OCI-LY7 (cell line): ENCODE measurements around the gene PRKCA. TPM values are rescaled to one million over a fixed set of nuclear protein-coding genes. Genes with fewer than 3 reads are reported as not detected.

Source experiments
- BruUV-seq: library from RNA; stranded (reverse); fragments of 400-500 nt; replicated peaks from 2 replicates; lab custom pipeline; 2021; lab: Mats Ljungman, UMichigan
- CTCF ChIA-PET: fragments of 300-600 bp; sonication (Branson Sonifier 250); formaldehyde crosslinking; loops from one replicate; lab custom pipeline; 2022; ENCODE audit warnings: antibody characterized with exemption; ENCODE audit not compliant: unreplicated experiment; lab: Charles Lee
- POLR2A ChIA-PET: fragments of 300-600 bp; sonication (Branson Sonifier 250); formaldehyde crosslinking; loops from one replicate; lab custom pipeline; 2022; ENCODE audit warnings: antibody characterized with exemption; lab: Charles Lee
- DNase-seq: peaks from one replicate; pipeline ENCODE4 v3.0.0-alpha.2; 2015; ENCODE audit warnings: low spot score
- H2AFZ ChIP-seq: fragments of 200-600 bp; sonication (generic), shearing (Covaris generic); 2 replicates; pipeline ENCODE4 v1.6.1; 2014; ENCODE audit warnings: mild to moderate bottlenecking, antibody characterized with exemption, low read length, moderate library complexity
- H3K27ac ChIP-seq: fragments of 200-600 bp; sonication (generic); 2 replicates; pipeline ENCODE4 v1.5.1; 2014; ENCODE audit warnings: mixed run types, low read depth, mild to moderate bottlenecking, moderate library complexity, low read length, inconsistent platforms; ENCODE audit not compliant: poor library complexity, severe bottlenecking
- H3K36me3 ChIP-seq: fragments of 200-600 bp; sonication (generic); 2 replicates; pipeline ENCODE4 v1.6.1; 2014; ENCODE audit warnings: mild to moderate bottlenecking, antibody characterized with exemption, low read length, moderate library complexity, mixed read lengths; ENCODE audit not compliant: insufficient read depth
- H3K4me1 ChIP-seq: fragments of 200-600 bp; sonication (generic); 2 replicates; pipeline ENCODE4 v1.5.1; 2014; ENCODE audit warnings: mild to moderate bottlenecking, low read length; ENCODE audit not compliant: insufficient read depth, poor library complexity, severe bottlenecking
- H3K4me2 ChIP-seq: fragments of 200-600 bp; sonication (generic); 2 replicates; pipeline ENCODE4 v1.6.1; 2014; ENCODE audit warnings: mild to moderate bottlenecking, low read length
- H3K4me3 ChIP-seq: fragments of 200-600 bp; sonication (generic); 2 replicates; pipeline ENCODE4 v1.5.1; 2014; ENCODE audit warnings: mild to moderate bottlenecking, low read depth, low read length; ENCODE audit not compliant: poor library complexity, severe bottlenecking
- H3K79me2 ChIP-seq: fragments of 200-600 bp; sonication (generic); 2 replicates; pipeline ENCODE4 v1.6.1; 2016; ENCODE audit warnings: low read depth, mild to moderate bottlenecking, low read length, moderate library complexity, mixed read lengths; ENCODE audit not compliant: insufficient read depth
- H3K9me2 ChIP-seq: fragments of 200-600 bp; sonication (generic); 2 replicates; pipeline ENCODE4 v1.6.1; 2016; ENCODE audit warnings: mild to moderate bottlenecking, low read length, mixed read lengths; ENCODE audit not compliant: insufficient read depth
- H3K9me3 ChIP-seq: fragments of 200-600 bp; sonication (generic); 2 replicates; pipeline ENCODE4 v1.6.1; 2014; ENCODE audit warnings: mild to moderate bottlenecking, mixed run types, low read length, mixed read lengths
- H4K20me1 ChIP-seq: fragments of 200-600 bp; sonication (generic); 2 replicates; pipeline ENCODE4 v1.6.1; 2014; ENCODE audit warnings: mild to moderate bottlenecking, antibody characterized with exemption, low read length, moderate library complexity, mixed read lengths; ENCODE audit not compliant: insufficient read depth
- CTCF ChIP-seq: fragments of 200-600 bp; sonication (generic); conservative IDR thresholded peaks from 2 replicates; pipeline ENCODE4 v1.5.1; 2014; ENCODE audit warnings: mild to moderate bottlenecking, antibody characterized with exemption, low read length, moderate library complexity, mixed read lengths
- EZH2phosphoT487 ChIP-seq: fragments of 200-600 bp; sonication (generic); IDR thresholded peaks from 2 replicates; pipeline ENCODE4 v1.6.1; 2018; ENCODE audit warnings: low read depth, borderline replicate concordance, mild to moderate bottlenecking, mixed run types, antibody characterized with exemption, low read length, moderate library complexity, mixed read lengths
- intact Hi-C: fragments of 100-400 bp; cut with micrococcal nuclease; formaldehyde crosslinking; loops from one replicate; pipeline ENCODE4 v1.10.0; 2022; ENCODE audit not compliant: unreplicated experiment
- total RNA-seq, 2 experiments: library from RNA; depleted of rRNA in 1 of 2; stranded (reverse); fragments of >200 nt in 1 of 2; shearing (Covaris generic) in 1 of 2; gene quantifications; 2 replicates each; pipeline ENCODE4 v1.2.3, GENCODE V29; 2014 to 2022

PRKCA gene
- total RNA-seq, 2 experiments from 2014 or later = 6.6 to 32.1 TPM

- CTCF ChIA-PET = no interaction called here
- intact Hi-C loops = no loop called here
- POLR2A ChIA-PET = no interaction called here
Measured at GRCh38 chr17:66842959-66843358, 540.5 kb downstream of the PRKCA start.

GRCh38 chr17:66843627-66844026 is 541.2 kb downstream of the PRKCA start:
- Histone ChIP-seq H4K20me1 (no peaks in the 10 kb centered on the region), H3K4me3 (no peak overlapping the region), H3K4me1 (no peaks in the 10 kb centered on the region), H2AFZ (no peak overlapping the region), H3K79me2 (no peaks in the 10 kb centered on the region), H3K27ac (no peak overlapping the region), H3K9me2 (no peaks in the 10 kb centered on the region), H3K9me3 (no peaks in the 10 kb centered on the region), H3K36me3 (no peaks in the 10 kb centered on the region), H3K4me2 (no peak overlapping the region)
- POLR2A ChIA-PET = interaction anchor here (0.5 kb wide), 1 partner anchor 153 kb away, joined by 3 read pairs; no protein-coding TSS in a partner anchor
- no peak for DNase-seq
- TF ChIP-seq EZH2phosphoT487 (no peak), CTCF (no peak)
- BruUV-seq = no TSS peak
- intact Hi-C loops = no loop called here
- CTCF ChIA-PET = no interaction called here

More at GRCh38 chr17:66842959-66843358, 540.5 kb downstream of the PRKCA start:
- H3K36me3 ChIP-seq = no peaks in the 10 kb centered on the region
- no peak overlapping the region for H3K27ac ChIP-seq
- no peaks in the 10 kb centered on the region for H4K20me1 ChIP-seq
- no TSS peak for BruUV-seq
- no peaks in the 10 kb centered on the region for H3K4me1 ChIP-seq
- TF ChIP-seq EZH2phosphoT487 (no peak), CTCF (no peak)
- H3K4me2 ChIP-seq = no peak overlapping the region
- H2AFZ ChIP-seq = no peak overlapping the region
- H3K79me2 ChIP-seq = no peaks in the 10 kb centered on the region
- H3K9me3 ChIP-seq = no peaks in the 10 kb centered on the region
- DNase-seq = no peak
- no peaks in the 10 kb centered on the region for H3K9me2 ChIP-seq
- no peak overlapping the region for H3K4me3 ChIP-seq

- DNase-seq = no peak
- H4K20me1 ChIP-seq = no peaks in the 10 kb centered on the region
- H3K4me1 ChIP-seq = peaks cover 4% of the 10 kb centered on the region
- H3K9me2 ChIP-seq = no peaks in the 10 kb centered on the region
- no peak overlapping the region for H2AFZ ChIP-seq
- intact Hi-C loops = no loop called here
- CTCF ChIA-PET = no interaction called here
- H3K79me2 ChIP-seq = no peaks in the 10 kb centered on the region
- POLR2A ChIA-PET = no interaction called here
- TF ChIP-seq CTCF (no peak), EZH2phosphoT487 (no peak)
- H3K36me3 ChIP-seq = no peaks in the 10 kb centered on the region
- no peak overlapping the region for H3K4me3 ChIP-seq
- no peaks in the 10 kb centered on the region for H3K9me3 ChIP-seq
- no peak overlapping the region for H3K4me2 ChIP-seq
- BruUV-seq = no TSS peak
- no peak overlapping the region for H3K27ac ChIP-seq
Measured at GRCh38 chr17:66847704-66848103, 545.3 kb downstream of the PRKCA start.
